Endodermal cell (in vitro differentiated cells): Measurements from ENCODE around the gene TMCO4. TPM values are rescaled to one million over a fixed set of nuclear protein-coding genes. Genes with fewer than 3 reads are reported as not detected.

Source experiments
- DNase-seq: peaks from one replicate; pipeline ENCODE4 v3.0.0-alpha.2; 2017
- H3K27ac ChIP-seq: 2 replicates; pipeline ENCODE4 v1.5.1; 2013; ENCODE audit warnings: mild to moderate bottlenecking, low read depth, low read length, moderate library complexity
- H3K27me3 ChIP-seq: 2 replicates; pipeline ENCODE4 v1.6.1; 2013; ENCODE audit warnings: mild to moderate bottlenecking, low read length, moderate library complexity; ENCODE audit not compliant: insufficient read depth, control insufficient read depth, poor library complexity, severe bottlenecking
- H3K36me3 ChIP-seq: 2 replicates; pipeline ENCODE4 v1.7.0; 2013; ENCODE audit warnings: mild to moderate bottlenecking, low read length, moderate library complexity; ENCODE audit not compliant: control insufficient read depth, insufficient read depth
- H3K4me1 ChIP-seq: one replicate; pipeline ENCODE4 v1.7.0; 2013; ENCODE audit warnings: low read length; ENCODE audit not compliant: control insufficient read depth, insufficient read depth
- H3K4me3 ChIP-seq: 2 replicates; pipeline ENCODE4 v1.5.1; 2013; ENCODE audit warnings: mild to moderate bottlenecking, low read length, moderate library complexity
- H3K9ac ChIP-seq: 2 replicates; pipeline ENCODE4 v1.6.1; 2013; ENCODE audit warnings: mild to moderate bottlenecking, low read length, moderate library complexity; ENCODE audit not compliant: poor library complexity, severe bottlenecking; ENCODE audit errors: extremely low read depth
- H3K9me3 ChIP-seq: 2 replicates; pipeline ENCODE4 v1.6.1; 2013; ENCODE audit warnings: mild to moderate bottlenecking, low read length, moderate library complexity; ENCODE audit not compliant: control insufficient read depth
- H3K27ac Mint-ChIP-seq: 2 replicates; pipeline ENCODE4 v1.8.0; 2020; ENCODE audit warnings: mixed read lengths
- H3K27me3 Mint-ChIP-seq: 2 replicates; pipeline ENCODE4 v1.8.0; 2021; ENCODE audit warnings: mild to moderate bottlenecking, mixed read lengths; ENCODE audit not compliant: insufficient read depth
- H3K36me3 Mint-ChIP-seq: 2 replicates; pipeline ENCODE4 v1.8.0; 2020; ENCODE audit warnings: low read depth, mixed read lengths
- H3K4me1 Mint-ChIP-seq: 2 replicates; pipeline ENCODE4 v1.8.0; 2020; ENCODE audit warnings: mixed read lengths
- H3K4me3 Mint-ChIP-seq: 2 replicates; pipeline ENCODE4 v1.8.0; 2020; ENCODE audit warnings: mild to moderate bottlenecking, moderate library complexity, mixed read lengths
- H3K9me3 Mint-ChIP-seq: 2 replicates; pipeline ENCODE4 v1.8.0; 2020; ENCODE audit warnings: mild to moderate bottlenecking, mixed read lengths
- CTCF ChIP-seq: fragments of 200-600 bp; sonication (generic); conservative IDR thresholded peaks from 2 replicates; pipeline ENCODE4 v1.5.0; 2021; ENCODE audit warnings: antibody characterized with exemption, mild to moderate bottlenecking
- WGBS, 2 experiments: methylation state at CpG; one replicate each; pipeline versions ENCODE4 v1.1.5 to v1.1.7; 2013; ENCODE audit warnings: missing lambda C conversion rate in 2 of 2, mixed read lengths in 1 of 2; ENCODE audit not compliant: insufficient coverage in 1 of 2, insufficient read length in 1 of 2; 5-methylcytosine and 5-hydroxymethylcytosine counted together
- total RNA-seq, 2 donors: library from RNA; stranded (reverse); fragmentation: NEBNext Ultra II Directional in 1 of 2; extraction: Animal tissue kit (Norgen Biotek cat#: 25700) in 1 of 2; gene quantifications; 2 replicates in 1 of 2; 3 replicates in 1 of 2; pipeline ENCODE4 v1.2.1, GENCODE V29; 2021

The TMCO4 gene
- total RNA-seq, 2 donors from 2014 or later = 6.2 to 6.6 TPM

- H3K9ac ChIP-seq = no peak overlapping the region
- H3K4me1 ChIP-seq = no peaks in the 10 kb centered on the region
- Mint-ChIP-seq H3K27ac (no peak overlapping the region), H3K4me3 (no peak overlapping the region), H3K36me3 (no peaks in the 10 kb centered on the region), H3K9me3 (no peaks in the 10 kb centered on the region), H3K4me1 (peaks cover 5% of the 10 kb centered on the region), H3K27me3 (no peaks in the 10 kb centered on the region)
- no peak overlapping the region for H3K27ac ChIP-seq
- no peaks in the 10 kb centered on the region for H3K27me3 ChIP-seq
- H3K4me3 ChIP-seq = no peak overlapping the region
- H3K36me3 ChIP-seq = no peaks in the 10 kb centered on the region
- H3K9me3 ChIP-seq = no peaks in the 10 kb centered on the region
- 39 to 43% methylated on average over 3 to 12 of the region's 12 CpGs for WGBS, 2 experiments
- DNase-seq = peak; percentile 99
- peak; percentile 96 for TF ChIP-seq CTCF
Measured at GRCh38 chr1:19715334-19716203, 84.1 kb downstream of the TMCO4 start.

GRCh38 chr1:19712928-19713327 lies 86.8 kb downstream of the TMCO4 start:
- no peak overlapping the region for H3K27ac Mint-ChIP-seq
- no peak for TF ChIP-seq CTCF
- no peaks in the 10 kb centered on the region for H3K27me3 Mint-ChIP-seq
- no peaks in the 10 kb centered on the region for H3K9me3 ChIP-seq
- H3K27me3 ChIP-seq = no peaks in the 10 kb centered on the region
- H3K9ac ChIP-seq = no peak overlapping the region
- H3K36me3 ChIP-seq = no peaks in the 10 kb centered on the region
- DNase-seq = no peak
- H3K4me1 Mint-ChIP-seq = peaks cover 6% of the 10 kb centered on the region
- H3K9me3 Mint-ChIP-seq = no peaks in the 10 kb centered on the region
- no peak overlapping the region for H3K4me3 Mint-ChIP-seq
- H3K4me3 ChIP-seq = no peak overlapping the region
- no peaks in the 10 kb centered on the region for H3K4me1 ChIP-seq
- H3K36me3 Mint-ChIP-seq = no peaks in the 10 kb centered on the region
- 82 to 100% methylated on average over 1 to 4 of the region's 4 CpGs for WGBS, 2 experiments
- no peak overlapping the region for H3K27ac ChIP-seq

GRCh38 chr1:19710825-19711611 lies 88.7 kb downstream of the TMCO4 start:
- no peak for TF ChIP-seq CTCF
- peaks cover 6% of the 10 kb centered on the region for H3K4me1 Mint-ChIP-seq
- no peaks in the 10 kb centered on the region for H3K9me3 ChIP-seq
- H3K9me3 Mint-ChIP-seq = no peaks in the 10 kb centered on the region
- no peak overlapping the region for H3K27ac ChIP-seq
- H3K27ac Mint-ChIP-seq = no peak overlapping the region
- H3K4me1 ChIP-seq = no peaks in the 10 kb centered on the region
- no peaks in the 10 kb centered on the region for H3K27me3 Mint-ChIP-seq
- H3K9ac ChIP-seq = no peak overlapping the region
- no peak for DNase-seq
- no peaks in the 10 kb centered on the region for H3K36me3 Mint-ChIP-seq
- H3K4me3 ChIP-seq = no peak overlapping the region
- 91 to 93% methylated on average over 10 to 12 of the region's 12 CpGs for WGBS, 2 experiments
- no peaks in the 10 kb centered on the region for H3K27me3 ChIP-seq
- H3K4me3 Mint-ChIP-seq = no peak overlapping the region
- H3K36me3 ChIP-seq = no peaks in the 10 kb centered on the region
